Measurements from ENCODE around the gene KIF26B. TPM values are rescaled to one million over a fixed set of nuclear protein-coding genes. Genes with fewer than 3 reads are reported as not detected.

Gene KIF26B
- total and polyA plus RNA-seq, 10 of the 15 experiments (the other 5 are each of a cell fraction or from before 2014, with no cell fraction given), result 0.35 to 11.6 (median 2.2) TPM

GRCh38 chr1:245383396-245384330 lies 228.9 kb downstream of the KIF26B start:
- Histone ChIP-seq H3K9ac (ENCODE audit: control insufficient read depth, insufficient read depth, low read length) (no peak overlapping the region), H3K27me3 (replicated peaks in 1 of 2; ENCODE audit: control insufficient read depth in 2 of 2, insufficient read depth in 2 of 2, low read length in 1 of 2) (peaks cover 0 to 2% of the 10 kb centered on the region in 2 experiments; a peak in 2 of 4 replicates), H4K20me1 (ENCODE audit: control insufficient read depth, insufficient read depth) (no peaks in the 10 kb centered on the region), H3K4me3 (no peak overlapping the region), H3K36me3 (ENCODE audit: control insufficient read depth in 2 of 2, insufficient read depth in 2 of 2, low read length in 1 of 2) (no peaks in the 10 kb centered on the region), H3K4me2 (ENCODE audit: control insufficient read depth, insufficient read depth) (no peak overlapping the region), H2AFZ (ENCODE audit: control insufficient read depth, low read depth, low read length) (no peak overlapping the region), H3K9me3 (replicated peaks; ENCODE audit: control insufficient read depth, insufficient read depth, low read length) (no peaks in the 10 kb centered on the region), H3K4me1 (ENCODE audit: control insufficient read depth, insufficient read depth, low read length) (no peaks in the 10 kb centered on the region), H3K27ac (ENCODE audit: control insufficient read depth, insufficient read depth) (no peak overlapping the region), H3K79me2 (ENCODE audit: control insufficient read depth, insufficient read depth, low read length) (no peaks in the 10 kb centered on the region)
- DNase-seq (ENCODE audit: low read depth, low spot score) (no peak), FAIRE-seq (no peak), ATAC-seq (no peak)
- SMC1A ChIA-PET (ENCODE audit: uncharacterized antibody, unreplicated experiment), result no interaction called here
- BruUV-seq (replicated peaks), result no TSS peak
- CTCF ChIA-PET, result no interaction called here
- RAD21 ChIA-PET (ENCODE audit: unreplicated experiment), result no interaction called here
- in situ Hi-C loops (cut with MboI), result no loop called here
- 26% methylated on average over 13 of the region's 13 CpGs for WGBS (ENCODE audit: insufficient coverage, insufficient replicate concordance, low lambda C conversion rate, missing lambda C conversion rate)
- intact Hi-C loops (cut with micrococcal nuclease; ENCODE audit: unreplicated experiment), result no loop called here
- POLR2A ChIA-PET, result no interaction called here
- TF ChIP-seq ZBED1 (IDR thresholded peaks at IDR 0.05; ENCODE audit: borderline replicate concordance), result no peak
- TF ChIP-seq SREBF1 (IDR thresholded peaks at IDR 0.05; ENCODE audit: low read length), result no peak
- TF ChIP-seq SKIL (IDR thresholded peaks at IDR 0.05; ENCODE audit: low read depth, poor library complexity, severe bottlenecking), result no peak
- TF ChIP-seq PAX8 (IDR thresholded peaks at IDR 0.05), result no peak
- no peak for TF ChIP-seq BCL3 (IDR thresholded peaks at IDR 0.05; ENCODE audit: borderline replicate concordance, insufficient read depth, low read depth, low read length, poor library complexity, severe bottlenecking)
- no peak for TF ChIP-seq ZNF384 (IDR thresholded peaks at IDR 0.05; ENCODE audit: borderline replicate concordance, low read depth, low read length)
- no peak for TF ChIP-seq MEF2A (IDR thresholded peaks at IDR 0.05; ENCODE audit: insufficient read depth, low read depth, low read length)
